GM13976 (cell line): Measurements from ENCODE around the gene NEURL1B.
"Not testable (repeated sequence)": the region's sequence is repeated elsewhere in the genome, so short reads cannot be mapped to it uniquely, and the experiment has no call there.

Experiments
- DNase-seq: peaks from one replicate; pipeline ENCODE4 v3.0.0; 2012; ENCODE audit warnings: low spot score
- CTCF ChIP-seq: IDR thresholded peaks from 2 replicates; pipeline ENCODE4 v1.5.1; 2012; ENCODE audit warnings: borderline replicate concordance, mild to moderate bottlenecking; ENCODE audit not compliant: insufficient read depth; ENCODE audit errors: extremely low read depth, missing control alignments, control extremely low read depth
- in situ Hi-C: fragments of 300-500 bp; cut with MboI; formaldehyde crosslinking; loops from one replicate; pipeline ENCODE4 v1.12.0; 2022; ENCODE audit warnings: low sequenced_read_pairs, mixed read lengths, inconsistent platforms; ENCODE audit not compliant: unreplicated experiment

NEURL1B gene

GRCh38 chr5:172600571-172600970 is 40.5 kb upstream of the NEURL1B start:
- in situ Hi-C loops = no loop called here
- TF ChIP-seq CTCF = no peak

GRCh38 chr5:172601576-172601975 is 39.5 kb upstream of the NEURL1B start:
- DNase-seq, in situ Hi-C loops: not testable (repeated sequence)

More at GRCh38 chr5:172600571-172600970, 40.5 kb upstream of the NEURL1B start:
- DNase-seq = no peak

GRCh38 chr5:172602783-172603231 is 38.3 kb upstream of the NEURL1B start:
- in situ Hi-C loops = no loop called here
- DNase-seq = no peak
- TF ChIP-seq CTCF = no peak

GRCh38 chr5:172603251-172603806 is 37.7 kb upstream of the NEURL1B start:
- DNase-seq = no peak
- in situ Hi-C loops = no loop called here
- no peak for TF ChIP-seq CTCF

GRCh38 chr5:172605466-172605865 is 35.6 kb upstream of the NEURL1B start:
- no peak for DNase-seq
- in situ Hi-C loops = no loop called here
- no peak for TF ChIP-seq CTCF

- no peak for DNase-seq
- no peak for TF ChIP-seq CTCF
- in situ Hi-C loops = no loop called here
Measured at GRCh38 chr5:172606156-172606785, 34.8 kb upstream of the NEURL1B start.

GRCh38 chr5:172607213-172607793 is 33.8 kb upstream of the NEURL1B start:
- no peak for DNase-seq
- no peak for TF ChIP-seq CTCF
- in situ Hi-C loops = no loop called here
